ENCODE data around the gene TLX1. TPM values are rescaled to one million over a fixed set of nuclear protein-coding genes. Genes with fewer than 3 reads are reported as not detected.

The TLX1 gene
- total RNA-seq, 1 donor: not detected

DNA sequence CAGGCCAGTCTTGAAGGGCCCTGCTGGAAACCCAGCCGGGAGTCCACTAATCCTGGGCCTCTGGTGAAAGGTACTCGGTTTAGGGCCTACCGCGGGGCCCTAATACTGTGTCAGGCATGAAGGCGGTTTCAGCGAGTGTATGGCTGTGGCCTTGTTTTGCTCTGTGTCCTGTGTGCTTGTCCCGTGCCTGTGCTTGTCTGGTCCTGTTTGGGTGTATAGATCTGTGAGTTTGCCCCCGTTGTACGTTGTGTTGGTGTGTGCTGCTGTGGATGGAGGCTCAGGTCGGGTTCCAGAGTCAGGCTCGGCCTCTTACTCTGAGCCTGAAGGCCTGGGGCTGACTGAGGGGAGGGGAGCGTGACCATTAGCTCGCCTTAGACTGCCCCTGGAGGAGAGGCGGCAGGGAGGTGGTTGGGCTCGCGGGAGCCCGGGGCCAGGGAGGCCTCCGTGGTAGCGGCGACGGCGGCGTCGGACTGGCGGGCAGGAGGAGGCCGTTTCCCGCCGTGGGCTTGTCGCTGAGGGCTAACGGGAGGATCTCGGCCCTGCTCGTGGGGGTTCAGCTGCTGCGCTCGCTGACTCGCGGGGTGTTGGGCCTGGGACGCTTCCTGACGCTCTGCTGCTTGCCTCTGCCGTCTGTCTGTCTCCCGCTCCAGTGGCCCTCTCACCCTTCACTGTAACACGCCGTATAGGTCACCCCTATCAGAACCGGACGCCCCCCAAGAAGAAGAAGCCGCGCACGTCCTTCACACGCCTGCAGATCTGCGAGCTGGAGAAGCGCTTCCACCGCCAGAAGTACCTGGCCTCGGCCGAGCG is 2.6 kb downstream of the TLX1 start:
- DNase-seq (ENCODE audit: low read depth in 2 of 3, low spot score in 2 of 3): no peak

DNA sequence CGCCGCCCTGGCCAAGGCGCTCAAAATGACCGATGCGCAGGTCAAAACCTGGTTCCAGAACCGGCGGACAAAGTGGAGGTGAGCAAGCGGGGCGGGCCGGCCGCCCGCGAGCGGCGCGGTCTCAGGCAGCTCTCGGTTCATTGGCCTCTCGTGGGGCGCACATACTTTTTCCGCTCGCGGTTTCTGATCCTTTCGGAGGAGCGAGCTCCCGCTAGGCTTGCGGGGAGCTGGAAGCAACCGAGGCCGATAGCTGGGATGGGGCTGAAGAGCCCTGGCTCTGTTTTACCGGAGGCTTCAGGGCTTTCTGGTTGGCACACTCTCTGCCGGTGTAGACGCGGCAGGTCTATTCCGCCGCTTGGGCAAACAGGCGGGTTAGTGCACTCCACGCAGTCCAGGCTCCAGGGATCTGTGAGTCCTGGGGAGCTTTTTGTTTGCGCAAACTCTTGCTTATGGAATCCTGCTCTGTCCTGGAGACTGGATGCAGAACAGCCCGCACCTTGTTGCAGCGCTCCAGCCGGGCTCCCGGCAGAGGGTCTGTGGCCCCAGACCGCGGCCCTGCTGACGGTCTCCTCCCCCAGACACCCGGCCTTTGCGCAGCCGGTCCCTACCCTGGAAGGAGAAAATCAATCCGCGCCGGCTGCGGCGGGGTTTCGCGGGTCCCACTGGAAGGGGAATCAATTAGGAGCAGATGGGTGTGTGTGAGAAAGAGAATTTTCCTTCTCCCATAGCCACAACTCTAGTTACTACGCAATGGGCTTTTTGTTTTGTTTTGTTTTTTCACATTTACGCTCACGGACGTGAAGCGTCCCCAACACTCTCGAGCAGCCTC is 3.4 kb downstream of the TLX1 start:
- no peak for DNase-seq (ENCODE audit: low read depth in 2 of 3, low spot score in 2 of 3)

DNA sequence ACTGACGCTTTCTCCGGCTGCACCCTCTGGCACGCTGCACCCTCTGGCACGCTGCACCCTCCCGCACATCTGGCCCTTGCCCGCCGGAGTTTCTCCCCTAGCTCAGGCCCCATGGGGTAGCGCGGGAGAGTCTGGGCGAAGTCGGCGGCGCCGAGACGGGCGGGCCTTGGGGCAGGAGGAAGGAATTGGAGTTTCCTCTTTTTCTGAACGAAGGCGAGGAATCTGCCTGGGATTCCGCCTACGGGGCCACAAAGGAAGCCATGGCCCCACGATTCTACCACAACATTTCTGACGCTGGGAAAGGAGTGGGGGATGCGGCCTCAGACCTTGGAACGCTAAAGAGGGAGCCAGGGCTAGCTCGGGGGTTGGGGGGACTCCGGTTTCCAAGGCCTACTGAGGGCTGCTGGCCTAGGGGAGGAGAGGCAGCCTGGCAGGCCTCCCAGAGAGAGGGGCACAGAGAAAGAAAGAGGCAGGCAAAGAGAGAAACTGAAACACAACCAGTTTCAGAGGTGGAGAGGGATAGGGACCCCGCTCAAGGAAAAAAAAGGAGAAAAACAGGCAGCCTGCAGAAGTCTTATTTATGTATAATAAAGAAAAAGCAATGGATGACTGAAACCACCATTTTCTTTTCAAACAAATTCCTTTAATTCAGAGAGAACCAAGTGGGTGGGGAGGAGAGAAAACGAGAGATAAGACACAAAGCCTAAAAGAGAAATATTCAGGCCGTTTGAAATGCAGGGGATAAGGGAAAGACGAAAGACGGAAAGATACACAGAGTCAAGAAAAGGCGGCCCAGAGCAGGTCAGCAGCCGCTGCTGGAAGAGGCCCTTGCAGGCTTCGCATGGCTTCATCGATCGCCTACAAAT is 4.3 kb downstream of the TLX1 start:
- DNase-seq (ENCODE audit: low read depth in 2 of 3, low spot score in 2 of 3): no peak

DNA sequence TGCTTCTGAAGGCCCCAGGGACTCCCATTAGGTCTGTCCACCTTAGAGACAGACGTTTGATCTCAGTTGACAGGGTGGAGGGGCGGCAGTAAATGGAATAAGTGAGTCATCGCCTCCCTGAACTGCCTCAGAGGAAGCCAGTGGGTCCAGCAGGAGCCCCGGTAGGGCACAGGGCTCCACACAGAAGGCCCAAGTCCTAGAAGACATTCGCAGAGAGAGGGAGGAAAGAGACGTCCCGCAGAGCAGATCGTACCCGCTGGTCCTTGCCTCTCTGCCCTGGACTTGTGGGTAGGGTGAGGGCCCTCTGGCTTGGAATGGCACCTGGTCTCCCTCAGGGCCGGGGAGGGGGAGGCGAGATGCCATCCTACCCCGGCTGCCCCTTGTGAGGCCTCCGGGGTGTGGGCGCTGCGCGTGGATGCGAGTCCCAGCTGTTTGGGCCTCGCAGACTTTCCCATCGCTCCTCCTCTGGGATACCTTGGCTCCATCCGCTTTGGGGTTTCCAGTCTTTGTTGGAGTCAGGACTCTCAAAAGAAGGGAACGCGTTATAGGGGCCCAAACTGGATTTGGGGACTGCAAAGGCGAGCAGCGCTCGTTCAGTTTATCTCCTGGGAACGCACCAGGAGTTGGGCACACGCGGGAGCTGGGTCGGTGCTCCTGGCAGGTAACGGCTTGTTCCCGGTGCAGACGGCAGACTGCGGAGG is 5.1 kb downstream of the TLX1 start:
- DNase-seq (ENCODE audit: low read depth in 2 of 3, low spot score in 2 of 3): peak in 2 of 3 donors; percentile 55

GRCh38 chr10:101136708-101137121 is 5.6 kb downstream of the TLX1 start:
- DNase-seq (ENCODE audit: low read depth in 2 of 3, low spot score in 2 of 3): no peak

GRCh38 chr10:101137271-101137670 is 6.2 kb downstream of the TLX1 start:
- no peak for DNase-seq (ENCODE audit: low read depth in 2 of 3, low spot score in 2 of 3)

- no peak for DNase-seq (ENCODE audit: low read depth in 2 of 3, low spot score in 2 of 3)
Observed at GRCh38 chr10:101138788-101139420, 7.8 kb downstream of the TLX1 start.

GRCh38 chr10:101139421-101139911 is 8.4 kb downstream of the TLX1 start:
- no peak for DNase-seq (ENCODE audit: low read depth in 2 of 3, low spot score in 2 of 3)

GRCh38 chr10:101140084-101140949 is 9.2 kb downstream of the TLX1 start:
- DNase-seq (ENCODE audit: low read depth in 2 of 3, low spot score in 2 of 3): no peak

GRCh38 chr10:101140950-101141615 is 10.0 kb downstream of the TLX1 start:
- no peak for DNase-seq (ENCODE audit: low read depth in 2 of 3, low spot score in 2 of 3)

DNA sequence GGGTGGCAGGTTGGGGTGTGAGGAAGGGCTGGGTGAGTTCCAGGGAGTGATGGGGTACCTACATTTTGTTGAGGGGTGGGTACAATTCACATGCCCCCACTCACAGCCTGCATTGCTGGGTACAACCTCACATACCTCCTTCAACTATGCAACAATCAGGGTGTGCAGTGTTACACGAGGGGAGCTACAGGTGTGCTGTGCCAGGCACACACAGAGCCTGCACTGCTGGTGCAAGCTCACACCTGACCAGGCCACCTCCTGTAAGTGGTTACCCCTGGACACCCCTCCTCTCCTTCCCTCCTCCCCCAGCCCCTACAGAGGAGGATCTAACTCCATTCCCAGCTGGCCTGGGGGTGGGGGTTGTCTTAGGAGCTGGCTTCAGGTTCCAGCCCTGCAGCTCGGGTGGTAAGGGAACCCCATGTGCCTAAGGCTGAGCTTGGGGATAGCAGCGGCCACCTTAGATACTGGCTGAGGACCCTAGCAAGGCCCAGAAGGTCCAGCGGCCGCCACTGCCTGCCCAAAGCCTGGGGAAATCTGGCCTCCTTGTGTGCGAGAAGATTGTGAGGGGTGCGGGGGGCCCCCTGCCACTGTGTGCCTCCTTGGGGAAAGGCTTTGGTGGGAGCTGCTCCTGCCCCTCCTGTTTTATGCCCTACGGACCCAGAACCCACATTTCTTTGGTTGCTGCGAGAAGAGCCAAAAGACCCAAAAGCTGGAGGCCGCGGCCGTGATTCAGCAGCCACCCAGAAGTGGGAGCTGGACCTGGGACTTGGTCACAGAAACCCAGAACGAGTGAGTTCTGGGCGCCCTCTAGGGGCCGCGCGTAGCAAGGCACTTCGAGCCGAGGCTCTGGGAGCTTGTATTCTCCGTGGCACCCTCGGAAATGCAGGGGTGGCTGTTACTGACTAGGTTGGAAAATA is 10.8 kb downstream of the TLX1 start:
- DNase-seq (ENCODE audit: low read depth in 2 of 3, low spot score in 2 of 3): peak; percentile 74 to 89 (median 80)

DNA sequence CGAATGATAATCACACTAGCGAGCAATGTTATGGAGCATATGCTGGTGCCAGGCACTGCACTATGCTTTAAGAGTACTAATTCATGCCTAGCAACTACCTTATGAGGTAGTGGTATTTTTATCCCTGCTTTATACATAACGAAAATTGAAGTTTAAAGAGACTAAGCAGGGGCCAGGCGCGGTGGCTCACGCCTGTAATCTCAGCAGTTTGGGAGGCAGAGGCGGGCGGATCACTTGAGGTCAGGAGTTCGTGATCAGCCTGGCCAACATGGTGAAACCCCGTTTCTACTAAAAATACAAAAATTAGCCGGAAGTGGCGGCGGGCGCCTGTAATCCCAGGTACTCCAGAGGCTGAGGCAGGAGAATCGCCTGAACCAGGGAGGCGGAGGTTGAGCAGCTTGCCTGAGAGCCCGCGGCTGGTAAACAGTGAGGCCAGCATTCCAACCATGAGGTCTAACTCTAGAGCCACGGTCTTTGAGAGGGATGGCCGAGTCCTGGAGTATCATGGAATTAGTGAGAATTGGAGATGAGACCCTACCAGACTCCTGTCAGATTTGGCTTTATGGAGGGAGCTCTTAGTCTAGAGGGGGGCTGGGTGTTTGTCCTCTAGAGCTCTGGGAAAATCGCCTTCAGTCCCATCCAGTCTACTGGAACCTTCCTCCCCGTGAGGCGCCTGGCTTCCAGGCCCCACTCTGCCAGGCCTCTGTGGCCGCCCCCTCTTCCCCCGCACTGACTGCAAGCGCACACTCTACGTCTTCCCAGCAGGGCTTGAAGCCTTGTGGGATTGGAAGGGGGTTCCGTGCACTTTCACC is 11.6 kb downstream of the TLX1 start:
- no peak for DNase-seq (ENCODE audit: low read depth in 2 of 3, low spot score in 2 of 3)

- no peak for DNase-seq (ENCODE audit: low read depth in 2 of 3, low spot score in 2 of 3)
Observed at GRCh38 chr10:101143345-101143630, 12.2 kb downstream of the TLX1 start.

DNA sequence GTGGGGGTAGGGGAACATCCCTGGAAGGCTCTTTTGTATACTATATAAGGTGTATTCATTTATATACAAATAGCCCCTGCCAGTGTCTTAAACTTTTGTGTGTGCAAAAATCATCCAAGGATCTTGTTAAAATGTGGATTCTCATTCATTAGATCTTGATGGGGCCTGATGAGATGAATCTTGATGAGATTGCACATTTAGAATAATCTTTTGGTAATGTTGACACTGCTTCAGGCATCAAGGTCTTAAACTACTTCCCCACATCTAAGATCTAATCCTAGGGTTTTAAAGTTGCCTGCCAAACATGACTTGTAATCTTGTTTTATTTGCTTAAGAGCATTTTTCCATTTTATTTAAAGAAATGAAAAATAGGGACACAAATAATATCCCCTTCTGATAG is 13.0 kb downstream of the TLX1 start:
- no peak for DNase-seq (ENCODE audit: low read depth in 2 of 3, low spot score in 2 of 3)

DNA sequence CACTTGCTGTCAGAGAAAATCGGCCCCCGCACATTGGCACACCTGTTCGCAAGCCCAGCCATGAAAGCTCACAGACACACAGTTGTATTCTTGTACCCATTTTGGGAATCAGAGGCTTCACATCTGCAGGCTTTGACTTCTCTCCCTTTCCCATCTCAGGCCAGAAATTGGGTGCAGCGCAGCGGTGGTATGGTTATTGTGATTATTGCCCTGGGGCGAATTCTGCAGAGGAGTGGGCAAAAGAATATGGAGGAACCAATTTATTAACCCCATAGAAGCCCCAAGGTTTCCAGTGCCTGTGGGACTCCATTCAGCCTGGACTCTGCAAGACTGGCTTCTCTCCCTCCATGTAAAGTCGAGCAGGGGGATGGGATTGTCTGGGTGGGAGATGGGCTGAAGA is 14.0 kb downstream of the TLX1 start:
- DNase-seq (ENCODE audit: low read depth in 2 of 3, low spot score in 2 of 3): no peak

DNA sequence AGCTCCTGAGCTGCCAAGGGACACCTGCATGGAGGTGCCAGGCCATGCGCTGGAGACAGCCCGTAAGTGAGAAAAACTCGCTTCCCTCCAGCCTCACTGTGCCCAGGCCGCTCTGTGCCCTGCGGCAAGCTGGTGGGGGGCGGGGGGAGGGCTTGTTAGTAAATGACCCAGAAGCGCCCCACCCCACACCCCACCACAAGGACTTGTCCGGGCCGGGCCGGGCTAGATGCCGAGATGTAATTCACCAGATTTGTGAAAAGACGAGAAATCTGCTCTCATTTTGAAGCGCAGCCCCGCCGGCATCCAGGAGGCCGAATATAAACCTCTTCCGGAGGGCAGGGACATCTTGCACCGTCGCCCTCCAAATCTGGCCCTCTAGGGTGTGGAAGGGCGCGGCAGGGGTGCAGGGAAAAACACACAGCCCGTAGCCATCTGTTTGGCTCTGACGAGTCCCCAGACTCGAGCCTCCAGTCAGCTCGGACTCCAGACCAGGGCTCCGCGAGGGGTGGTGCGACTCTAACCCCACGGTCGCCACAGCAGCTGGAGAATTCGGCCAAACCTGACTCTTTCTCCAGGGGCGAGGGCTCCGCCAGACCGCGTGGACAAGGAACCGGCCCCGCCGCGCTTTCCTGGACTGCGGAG is 14.8 kb downstream of the TLX1 start:
- no peak for DNase-seq (ENCODE audit: low read depth in 2 of 3, low spot score in 2 of 3)
